Upper lobe of left lung (tissue), 6 donors: ENCODE results near the gene GRIN2A. TPM values are rescaled to one million over a fixed set of nuclear protein-coding genes. Genes with fewer than 3 reads are reported as not detected.

Experiments
- ATAC-seq, 2 donors: fragments of 200-7000 bp; cut with Tn5 transposase; one replicate each; pipeline ENCODE4 v1.9.1; 2022; ENCODE audit warnings: mild to moderate bottlenecking in 2 of 2, moderate library complexity in 2 of 2; ENCODE audit not compliant: low FRiP score in 2 of 2
- DNase-seq, 2 donors: peaks; one replicate each; pipeline ENCODE4 v3.0.0-alpha.2; 2019 to 2020
- H3K27ac ChIP-seq, 4 donors: fragments of 200-600 bp; sonication (generic); one replicate each; pipeline ENCODE4 v1.5.1; 2016 to 2019
- H3K27me3 ChIP-seq, 4 donors: fragments of 200-600 bp; sonication (generic); one replicate each; pipeline ENCODE4 v1.5.1; 2017 to 2019
- H3K36me3 ChIP-seq, 4 donors: fragments of 200-600 bp; sonication (generic); one replicate each; pipeline ENCODE4 v1.5.1; 2016 to 2019
- H3K4me1 ChIP-seq, 4 donors: fragments of 200-600 bp; sonication (generic); one replicate each; pipeline ENCODE4 v1.5.1; 2018 to 2019
- H3K4me3 ChIP-seq, 4 donors: fragments of 200-600 bp; sonication (generic); one replicate each; pipeline ENCODE4 v1.5.1; 2017 to 2019; ENCODE audit warnings: mild to moderate bottlenecking in 2 of 4, moderate library complexity in 1 of 4
- H3K9me3 ChIP-seq, 4 donors: fragments of 200-600 bp; sonication (generic); one replicate each; pipeline ENCODE4 v1.5.1; 2018 to 2019
- CTCF ChIP-seq, 6 experiments: fragments of 450-650 bp in 4 of 6; fragments of 200-600 bp in 2 of 6; sonication (generic) in 2 of 6; IDR thresholded peaks; one replicate each; pipeline ENCODE4 v1.5.1; 2016 to 2019; ENCODE audit warnings: antibody characterized with exemption in 6 of 6
- EP300 ChIP-seq, 4 donors: sonication (generic); formaldehyde crosslinking; IDR thresholded peaks; one replicate each; pipeline ENCODE4 v1.5.1; 2017; ENCODE audit warnings: antibody characterized with exemption in 4 of 4, control low read depth in 2 of 4
- POLR2A ChIP-seq, 4 donors: fragments of 450-650 bp; IDR thresholded peaks; one replicate each; pipeline ENCODE4 v1.5.1; 2016 to 2017; ENCODE audit warnings: antibody characterized with exemption in 4 of 4, mild to moderate bottlenecking in 2 of 4
- POLR2AphosphoS5 ChIP-seq, 2 donors: sonication (generic); formaldehyde crosslinking; IDR thresholded peaks; one replicate each; pipeline ENCODE4 v1.5.1; 2017; ENCODE audit warnings: antibody characterized with exemption in 2 of 2
- WGBS, 2 donors: methylation state at CpG; one replicate each; pipeline ENCODE4 v1.1.5; 2017 to 2018; 5-methylcytosine and 5-hydroxymethylcytosine counted together
- total RNA-seq, 6 donors: library from RNA; depleted of rRNA in 4 of 6; stranded (reverse); fragments of >200 nt in 4 of 6; gene quantifications; one replicate each; pipeline versions ENCODE4 v1.1.0 to v1.2.1, GENCODE V29; 2016 to 2021
- donor health status: DM: no; HTN: no; CAD: no; lungs with moderate emphysema.
- donor health status: DM: no; HTN: yes; CAD: no; lungs with severe emphysema.

Gene GRIN2A
- total RNA-seq, 6 donors from 2014 or later: 0.11 to 0.57 (median 0.30) TPM; not detected in 3

DNA sequence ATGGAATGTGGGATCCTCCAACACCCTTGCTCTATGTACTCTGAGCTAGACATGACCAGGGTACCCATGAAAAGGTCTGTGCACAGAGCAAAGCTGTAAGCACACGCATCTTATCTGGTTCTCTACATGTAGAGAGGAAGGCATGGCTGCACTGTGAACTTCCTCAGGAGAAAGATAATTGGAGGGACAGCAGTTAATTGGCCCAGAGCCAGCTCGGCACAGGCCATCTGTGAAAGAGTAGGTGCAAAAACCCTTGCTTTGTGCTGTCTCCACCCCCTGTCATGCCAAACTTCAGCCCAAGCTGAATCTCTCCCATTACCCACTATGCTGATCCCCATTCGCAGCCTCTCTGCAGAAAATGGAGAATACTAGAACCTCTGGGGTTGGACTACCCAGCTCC, 241.0 kb downstream of the GRIN2A start:
- H3K4me1 ChIP-seq: no peaks in the 10 kb centered on the region
- DNase-seq: no peak
- no peaks in the 10 kb centered on the region for H3K9me3 ChIP-seq
- H3K27ac ChIP-seq: no peak overlapping the region
- H3K27me3 ChIP-seq: no peaks in the 10 kb centered on the region
- TF ChIP-seq POLR2A (IDR thresholded peaks at IDR 0.05) (no peak), CTCF (IDR thresholded peaks at IDR 0.05) (no peak), EP300 (IDR thresholded peaks at IDR 0.05) (no peak), POLR2AphosphoS5 (IDR thresholded peaks at IDR 0.05) (no peak)
- no peak for ATAC-seq
- H3K36me3 ChIP-seq: no peaks in the 10 kb centered on the region
- no peak overlapping the region for H3K4me3 ChIP-seq
- 70 to 71% methylated on average over 3 of the region's 3 CpGs for WGBS, 2 donors

DNA sequence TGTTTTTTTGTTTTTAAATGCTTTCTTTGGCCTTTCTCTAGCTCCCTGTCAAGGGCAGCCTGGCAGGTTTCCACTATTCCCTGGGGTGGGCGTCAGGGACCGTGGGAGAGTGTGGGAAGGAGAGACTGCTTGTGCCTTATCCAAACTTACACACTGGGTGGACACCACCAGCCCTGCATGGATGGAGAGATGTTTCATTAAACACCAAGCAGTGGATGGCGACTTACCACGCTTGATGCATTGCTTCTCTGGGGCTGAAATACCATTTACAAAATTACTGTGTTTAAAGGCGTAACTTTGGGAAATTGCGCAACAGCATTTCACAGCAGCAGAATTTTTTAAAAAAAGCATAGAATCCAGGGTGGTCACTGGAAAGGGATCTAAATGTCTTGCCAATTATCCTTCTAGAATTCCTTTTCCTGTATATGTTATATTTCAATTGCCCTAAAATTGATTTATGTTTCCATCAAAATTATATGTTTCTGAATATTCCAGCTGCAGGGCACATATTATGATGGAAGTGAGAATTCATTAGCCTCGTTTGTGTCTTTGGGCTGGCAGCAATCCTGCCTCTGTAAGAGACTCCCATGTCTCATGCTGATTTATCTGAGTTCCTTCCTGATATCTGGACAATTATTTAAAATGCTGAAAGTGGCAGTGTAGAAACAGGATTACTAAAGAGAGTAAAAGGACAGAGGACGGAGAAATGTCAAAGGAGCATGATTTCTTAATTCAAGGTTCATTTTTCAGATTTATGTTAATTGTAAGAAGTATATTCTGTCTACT, 247.3 kb downstream of the GRIN2A start:
- Histone ChIP-seq H3K27ac (no peak overlapping the region), H3K27me3 (no peaks in the 10 kb centered on the region), H3K9me3 (no peaks in the 10 kb centered on the region), H3K36me3 (no peaks in the 10 kb centered on the region), H3K4me3 (no peak overlapping the region), H3K4me1 (no peaks in the 10 kb centered on the region)
- peak in 1 of 2 donors; percentile 66 for ATAC-seq
- no peak for TF ChIP-seq CTCF (IDR thresholded peaks at IDR 0.05)
- TF ChIP-seq POLR2A (IDR thresholded peaks at IDR 0.05): no peak
- TF ChIP-seq EP300 (IDR thresholded peaks at IDR 0.05): no peak
- no peak for TF ChIP-seq POLR2AphosphoS5 (IDR thresholded peaks at IDR 0.05)
- 64 to 73% methylated on average over 8 of the region's 8 CpGs for WGBS, 2 donors
- DNase-seq: no peak

DNA sequence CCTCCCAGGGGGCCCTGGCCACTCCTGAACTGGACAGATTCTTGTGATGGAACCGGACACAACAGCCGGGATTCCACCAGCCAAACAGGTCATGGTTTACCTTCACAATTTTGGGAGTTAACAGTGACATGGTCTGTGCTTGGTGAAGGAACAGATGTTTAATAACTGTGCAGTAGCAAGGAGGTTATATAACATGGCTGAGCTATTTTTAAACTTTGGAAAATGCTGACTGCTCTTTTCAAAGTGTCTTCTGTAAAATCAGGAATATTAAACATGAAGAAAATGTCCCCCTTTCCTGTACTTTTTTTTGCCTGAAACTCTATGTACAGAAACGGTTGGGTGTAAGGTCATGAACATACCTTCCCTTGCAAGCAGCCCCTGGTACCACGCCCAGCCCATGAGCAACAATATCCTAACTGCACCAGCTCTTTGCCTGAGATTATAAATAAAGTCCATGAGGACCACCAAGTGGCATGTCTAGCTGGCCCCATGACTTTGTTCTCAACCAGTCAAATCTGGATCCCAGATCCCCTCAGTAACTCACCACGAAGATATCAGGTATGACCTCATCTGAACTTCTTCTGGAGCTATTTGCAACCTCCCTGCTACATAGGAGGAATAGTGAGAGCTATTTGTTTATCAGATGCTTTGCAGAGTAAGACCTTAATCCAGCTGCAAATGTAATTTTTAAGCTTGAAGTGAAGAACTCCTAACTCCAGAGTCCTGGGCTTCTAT, 249.1 kb downstream of the GRIN2A start:
- Histone ChIP-seq H3K27ac (no peak overlapping the region), H3K9me3 (no peaks in the 10 kb centered on the region), H3K36me3 (no peaks in the 10 kb centered on the region), H3K4me3 (no peak overlapping the region), H3K27me3 (no peaks in the 10 kb centered on the region), H3K4me1 (no peaks in the 10 kb centered on the region)
- no peak for ATAC-seq
- 54 to 77% methylated on average over 5 of the region's 5 CpGs for WGBS, 2 donors
- TF ChIP-seq CTCF (IDR thresholded peaks at IDR 0.05) (no peak), EP300 (IDR thresholded peaks at IDR 0.05) (no peak), POLR2A (IDR thresholded peaks at IDR 0.05) (no peak), POLR2AphosphoS5 (IDR thresholded peaks at IDR 0.05) (no peak)
- no peak for DNase-seq

GRCh38 chr16:9932000-9932399, 250.2 kb downstream of the GRIN2A start:
- H3K27me3 ChIP-seq: no peaks in the 10 kb centered on the region
- DNase-seq (no peak), ATAC-seq (no peak)
- WGBS, 2 donors: 65 to 86% methylated on average over 1 of the region's 1 CpG
- TF ChIP-seq EP300 (IDR thresholded peaks at IDR 0.05) (no peak), CTCF (IDR thresholded peaks at IDR 0.05) (no peak), POLR2A (IDR thresholded peaks at IDR 0.05) (no peak), POLR2AphosphoS5 (IDR thresholded peaks at IDR 0.05) (no peak)
- no peak overlapping the region for H3K27ac ChIP-seq
- no peaks in the 10 kb centered on the region for H3K9me3 ChIP-seq
- H3K36me3 ChIP-seq: no peaks in the 10 kb centered on the region
- H3K4me1 ChIP-seq: no peaks in the 10 kb centered on the region
- H3K4me3 ChIP-seq: no peak overlapping the region
